ENCODE measurements around the gene SLC7A7. TPM values are rescaled to one million over a fixed set of nuclear protein-coding genes. Genes with fewer than 3 reads are reported as not detected.

Gene SLC7A7
- total and polyA plus RNA-seq, 10 donors = 34.2 to 165 (median 85.8) TPM

DNA sequence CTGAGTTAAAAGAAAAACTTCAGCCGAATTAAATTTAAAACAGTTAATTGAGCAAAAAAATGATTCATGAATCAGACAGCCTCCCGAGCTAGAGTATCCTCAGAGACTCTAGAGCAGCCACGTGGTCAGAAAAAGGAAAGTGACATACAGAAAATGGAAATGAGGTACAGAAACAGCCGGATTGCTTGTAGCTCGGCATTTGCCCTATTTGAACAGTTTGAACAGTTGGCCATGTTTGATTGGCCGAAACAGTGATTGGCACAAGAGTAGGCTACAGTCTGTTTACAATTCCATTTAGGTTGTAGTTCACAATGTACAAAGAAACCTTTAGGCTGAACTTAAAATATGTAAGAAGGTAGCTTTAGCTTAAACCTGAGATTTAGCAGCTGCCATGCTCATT is 61.6 kb downstream of the SLC7A7 start:
- no peak for DNase-seq
- TF ChIP-seq POLR2A (IDR thresholded peaks at IDR 0.05) (no peak), POLR2AphosphoS5 (IDR thresholded peaks at IDR 0.05) (no peak)
- TF ChIP-seq, protein P1, sequence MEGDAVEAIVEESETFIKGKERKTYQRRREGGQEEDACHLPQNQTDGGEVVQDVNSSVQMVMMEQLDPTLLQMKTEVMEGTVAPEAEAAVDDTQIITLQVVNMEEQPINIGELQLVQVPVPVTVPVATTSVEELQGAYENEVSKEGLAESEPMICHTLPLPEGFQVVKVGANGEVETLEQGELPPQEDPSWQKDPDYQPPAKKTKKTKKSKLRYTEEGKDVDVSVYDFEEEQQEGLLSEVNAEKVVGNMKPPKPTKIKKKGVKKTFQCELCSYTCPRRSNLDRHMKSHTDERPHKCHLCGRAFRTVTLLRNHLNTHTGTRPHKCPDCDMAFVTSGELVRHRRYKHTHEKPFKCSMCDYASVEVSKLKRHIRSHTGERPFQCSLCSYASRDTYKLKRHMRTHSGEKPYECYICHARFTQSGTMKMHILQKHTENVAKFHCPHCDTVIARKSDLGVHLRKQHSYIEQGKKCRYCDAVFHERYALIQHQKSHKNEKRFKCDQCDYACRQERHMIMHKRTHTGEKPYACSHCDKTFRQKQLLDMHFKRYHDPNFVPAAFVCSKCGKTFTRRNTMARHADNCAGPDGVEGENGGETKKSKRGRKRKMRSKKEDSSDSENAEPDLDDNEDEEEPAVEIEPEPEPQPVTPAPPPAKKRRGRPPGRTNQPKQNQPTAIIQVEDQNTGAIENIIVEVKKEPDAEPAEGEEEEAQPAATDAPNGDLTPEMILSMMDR (IDR thresholded peaks at IDR 0.05 in 8 of 11, conservative IDR thresholded peaks at IDR 0.05 in 3 of 11) = no peak
- H3K36me3 ChIP-seq = no peaks in the 10 kb centered on the region
- no peak overlapping the region for H3K4me3 ChIP-seq
- WGBS, 5 donors = 63 to 79% (median 73%) methylated on average over 6 of the region's 6 CpGs
- no peak overlapping the region for H3K27ac ChIP-seq
- intact Hi-C loops (cut with DNase I; ENCODE audit: low total_unique reads) = loop anchor here (10.0 kb wide), 1 partner anchor 159 kb away; the partner anchor contains the start of gene ABHD4
- no peaks in the 10 kb centered on the region for H3K27me3 ChIP-seq (replicated peaks in 1 of 7)
- H3K9me3 ChIP-seq = peaks cover 0 to 3% (median 0%) of the 10 kb centered on the region in 8 donors
- H3K4me1 ChIP-seq = peaks cover under 1 to 9% (median 6%) of the 10 kb centered on the region in 6 donors

DNA sequence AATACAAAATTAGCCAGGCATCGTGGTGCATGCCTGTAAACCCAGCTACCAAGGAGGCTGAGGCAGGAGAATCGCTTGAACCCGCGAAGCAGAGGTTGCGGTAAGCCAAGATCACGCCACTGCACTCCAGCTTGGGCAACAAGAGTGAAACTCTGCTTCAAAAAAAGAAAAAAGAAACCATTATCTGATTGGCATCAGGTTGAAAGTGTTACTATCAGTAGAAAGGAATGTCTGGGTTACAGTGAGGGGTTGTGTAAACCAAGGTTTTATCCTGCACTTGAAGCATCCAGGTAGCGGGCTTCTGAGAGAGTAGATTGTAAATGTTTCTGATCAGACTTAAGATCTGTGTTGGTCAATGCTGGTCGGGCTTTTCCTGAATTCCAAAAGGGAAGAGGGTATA is 62.8 kb downstream of the SLC7A7 start:
- TF ChIP-seq, protein P1 (IDR thresholded peaks at IDR 0.05 in 8 of 11, conservative IDR thresholded peaks at IDR 0.05 in 3 of 11) = no peak
- TF ChIP-seq POLR2AphosphoS5 (IDR thresholded peaks at IDR 0.05) (no peak), POLR2A (IDR thresholded peaks at IDR 0.05) (no peak)
- Histone ChIP-seq H3K27ac (no peak overlapping the region), H3K9me3 (no peaks in the 10 kb centered on the region), H3K36me3 (no peaks in the 10 kb centered on the region), H3K4me3 (no peak overlapping the region), H3K4me1 (peaks cover 6 to 16% (median 12%) of the 10 kb centered on the region in 6 donors), H3K27me3 (replicated peaks in 1 of 7) (no peaks in the 10 kb centered on the region)
- 83 to 90% (median 88%) methylated on average over 8 of the region's 8 CpGs for WGBS, 5 donors
- intact Hi-C loops (cut with DNase I; ENCODE audit: low total_unique reads) = loop anchor here (10.0 kb wide), 1 partner anchor 158 kb away; the partner anchor contains the start of gene ABHD4
- DNase-seq = no peak

DNA sequence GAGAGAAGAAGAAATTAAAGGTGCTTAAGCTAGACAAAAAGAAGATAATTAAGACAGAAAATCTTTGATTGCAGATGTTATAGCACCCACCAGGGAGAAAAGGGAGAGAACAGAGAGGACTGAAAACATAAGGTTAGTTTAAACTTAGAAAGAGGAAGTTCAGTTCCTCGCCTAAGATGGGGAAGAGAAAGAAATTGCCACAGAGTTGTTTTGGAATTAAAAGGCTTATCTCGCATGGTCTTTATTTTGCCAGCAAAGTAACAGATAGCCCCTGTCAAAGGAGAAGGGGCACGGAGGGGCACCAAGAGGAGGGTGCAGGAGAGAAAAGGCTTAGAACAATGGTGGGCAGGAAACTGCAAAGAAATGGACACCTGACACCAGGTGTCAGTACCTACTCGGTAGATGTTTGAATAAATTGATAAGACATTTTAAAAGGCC is 66.6 kb downstream of the SLC7A7 start:
- WGBS, 5 donors = 12 to 26% (median 21%) methylated on average over 4 of the region's 4 CpGs
- no peak for TF ChIP-seq POLR2A (IDR thresholded peaks at IDR 0.05)
- TF ChIP-seq, protein P1 (IDR thresholded peaks at IDR 0.05 in 8 of 11, conservative IDR thresholded peaks at IDR 0.05 in 3 of 11) = peak in 1 of 11 experiments; percentile 19
- peaks cover 6 to 16% (median 12%) of the 10 kb centered on the region in 6 donors for H3K4me1 ChIP-seq
- H3K27ac ChIP-seq = peak overlapping the region in 6 of 8 donors; percentile 15 to 73 (median 63)
- DNase-seq = no peak
- intact Hi-C loops (cut with DNase I; ENCODE audit: low total_unique reads) = no loop called here
- no peaks in the 10 kb centered on the region for H3K36me3 ChIP-seq
- no peaks in the 10 kb centered on the region for H3K9me3 ChIP-seq
- H3K27me3 ChIP-seq (replicated peaks in 1 of 7) = no peaks in the 10 kb centered on the region
- H3K4me3 ChIP-seq = no peak overlapping the region

DNA sequence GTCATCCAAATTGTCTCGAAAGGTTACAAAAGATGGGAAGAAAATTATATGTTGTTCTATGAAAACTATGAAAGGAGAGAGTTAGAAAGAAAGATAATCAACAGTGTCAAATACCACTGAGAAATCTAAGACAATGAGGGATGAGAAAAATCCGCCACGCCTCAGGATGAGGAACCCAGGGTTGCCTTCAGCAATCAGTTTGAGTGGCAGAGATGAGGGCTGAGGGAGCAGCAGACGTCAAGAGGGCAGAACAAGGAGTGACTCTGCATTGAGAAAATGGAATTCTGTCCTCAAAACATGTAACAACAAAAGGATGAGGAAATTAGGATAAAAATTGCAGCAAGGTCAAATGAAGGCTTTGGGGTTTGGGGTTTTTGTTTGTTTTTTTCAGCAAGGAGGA is 67.0 kb downstream of the SLC7A7 start:
- WGBS, 5 donors = 64 to 74% (median 68%) methylated on average over 4 of the region's 4 CpGs

More for the DNA sequence above, 67.0 kb downstream of the SLC7A7 start:
- Histone ChIP-seq H3K4me3 (no peak overlapping the region), H3K36me3 (no peaks in the 10 kb centered on the region), H3K27ac (peak overlapping the region in 5 of 8 donors; percentile 18 to 73 (median 69)), H3K4me1 (peaks cover 6 to 16% (median 12%) of the 10 kb centered on the region in 6 donors), H3K27me3 (replicated peaks in 1 of 7) (no peaks in the 10 kb centered on the region), H3K9me3 (no peaks in the 10 kb centered on the region)
- DNase-seq = no peak
- TF ChIP-seq, protein P1 (IDR thresholded peaks at IDR 0.05 in 8 of 11, conservative IDR thresholded peaks at IDR 0.05 in 3 of 11) = no peak
- TF ChIP-seq POLR2AphosphoS5 (IDR thresholded peaks at IDR 0.05) (no peak), POLR2A (IDR thresholded peaks at IDR 0.05) (no peak)
- intact Hi-C loops (cut with DNase I; ENCODE audit: low total_unique reads) = no loop called here

Data from spleen (tissue), 11 donors.